Measurements from ENCODE around the gene SLC29A2. TPM values are rescaled to one million over a fixed set of nuclear protein-coding genes. Genes with fewer than 3 reads are reported as not detected.

Gene SLC29A2
- total and polyA plus RNA-seq, 8 donors = 7.4 to 22.8 (median 9.6) TPM

GRCh38 chr11:66349084-66349386 lies 22.5 kb downstream of the SLC29A2 start:
- DNase-seq (no peak), ATAC-seq (no peak)
- Histone ChIP-seq H3K27ac (no peak overlapping the region), H3K4me1 (peaks cover 23 to 33% of the 10 kb centered on the region in 2 donors), H3K9me3 (no peaks in the 10 kb centered on the region), H3K27me3 (peaks cover 0 to 6% of the 10 kb centered on the region in 2 donors), H3K4me3 (no peak overlapping the region), H3K36me3 (no peaks in the 10 kb centered on the region)
- intact Hi-C loops (cut with DNase I) = no loop called here
- TF ChIP-seq CTCF (IDR thresholded peaks at IDR 0.05) = no peak

GRCh38 chr11:66347425-66348276 lies 23.9 kb downstream of the SLC29A2 start, which contains the start of gene B4GAT1:
Gene B4GAT1 (minus strand): TSS chr11:66347629. CDS start chr11:66347545, 84 bp downstream.
- DNase-seq (peak; percentile 80 to 94 (median 90)), ATAC-seq (peak; percentile 65)
- TF ChIP-seq CTCF (IDR thresholded peaks at IDR 0.05) = no peak
- Histone ChIP-seq H3K4me1 (peaks cover 27 to 44% of the 10 kb centered on the region in 2 donors), H3K4me3 (peak within 1 kb of the TSS; percentile 65 to 81), H3K27me3 (peaks cover 0 to 6% of the 10 kb centered on the region in 2 donors), H3K36me3 (peaks cover 0 to 1% of the 10 kb centered on the region in 2 donors), H3K9me3 (no peaks in the 10 kb centered on the region), H3K27ac (peak within 1 kb of the TSS; percentile 86 to 89)
- intact Hi-C loops (cut with DNase I) = no loop called here

- TF ChIP-seq CTCF (IDR thresholded peaks at IDR 0.05) = no peak
- peaks cover 27 to 44% of the 10 kb centered on the region in 2 donors for H3K4me1 ChIP-seq
- peak overlapping the region; percentile 65 to 81 for H3K4me3 ChIP-seq
- peak; percentile 22 for ATAC-seq
- intact Hi-C loops (cut with DNase I) = no loop called here
- DNase-seq = peak in 1 of 4 donors; percentile 83
- H3K36me3 ChIP-seq = peaks cover 0 to 10% of the 10 kb centered on the region in 2 donors
- H3K27me3 ChIP-seq = peaks cover 0 to 6% of the 10 kb centered on the region in 2 donors
- no peaks in the 10 kb centered on the region for H3K9me3 ChIP-seq
- H3K27ac ChIP-seq = peak overlapping the region; percentile 86 to 89
Measured at GRCh38 chr11:66346476-66347424, 24.8 kb downstream of the SLC29A2 start.

- Histone ChIP-seq H3K27ac (peak overlapping the region; percentile 65 to 86), H3K4me1 (peaks cover 27 to 44% of the 10 kb centered on the region in 2 donors), H3K36me3 (peaks cover 0 to 25% of the 10 kb centered on the region in 2 donors), H3K9me3 (no peaks in the 10 kb centered on the region), H3K4me3 (peak overlapping the region; percentile 65 to 86), H3K27me3 (peaks cover 0 to 6% of the 10 kb centered on the region in 2 donors)
- TF ChIP-seq CTCF (IDR thresholded peaks at IDR 0.05) = no peak
- peak; percentile 3 for ATAC-seq
- DNase-seq = no peak
- intact Hi-C loops (cut with DNase I) = no loop called here
Measured at GRCh38 chr11:66345316-66345649, 26.3 kb downstream of the SLC29A2 start.
